ENCODE data around the gene NPB. TPM values are rescaled to one million over a fixed set of nuclear protein-coding genes. Genes with fewer than 3 reads are reported as not detected.

Gene NPB
- total RNA-seq, 1 donor = 0.10 TPM

- Histone ChIP-seq H3K27me3 (ENCODE audit: insufficient read depth, low read length) (no peaks in the 10 kb centered on the region), H3K4me1 (ENCODE audit: insufficient read depth, low read length) (peaks cover 7% of the 10 kb centered on the region), H3K9me3 (ENCODE audit: low read depth, low read length) (no peaks in the 10 kb centered on the region), H3K4me3 (ENCODE audit: low read length) (no peak overlapping the region)
Observed at GRCh38 chr17:81942167-81942553, 40.1 kb downstream of the NPB start.

- Histone ChIP-seq H3K27me3 (ENCODE audit: insufficient read depth, low read length) (no peaks in the 10 kb centered on the region), H3K4me1 (ENCODE audit: insufficient read depth, low read length) (no peaks in the 10 kb centered on the region), H3K9me3 (ENCODE audit: low read depth, low read length) (no peaks in the 10 kb centered on the region), H3K4me3 (ENCODE audit: low read length) (no peak overlapping the region)
Observed at GRCh38 chr17:81944858-81945257, 42.8 kb downstream of the NPB start.

GRCh38 chr17:81947189-81947588 lies 45.2 kb downstream of the NPB start, which contains the start of gene MYADML2:
MYADML2 (minus strand) TSS chr17:81947233; CDS start chr17:81941741, 5,492 bp downstream.
- no peaks in the 10 kb centered on the region for H3K27me3 ChIP-seq (ENCODE audit: insufficient read depth, low read length)
- no peak within 1 kb of the TSS for H3K4me3 ChIP-seq (ENCODE audit: low read length)
- no peaks in the 10 kb centered on the region for H3K9me3 ChIP-seq (ENCODE audit: low read depth, low read length)
- H3K4me1 ChIP-seq (ENCODE audit: insufficient read depth, low read length) = no peaks in the 10 kb centered on the region

DNA sequence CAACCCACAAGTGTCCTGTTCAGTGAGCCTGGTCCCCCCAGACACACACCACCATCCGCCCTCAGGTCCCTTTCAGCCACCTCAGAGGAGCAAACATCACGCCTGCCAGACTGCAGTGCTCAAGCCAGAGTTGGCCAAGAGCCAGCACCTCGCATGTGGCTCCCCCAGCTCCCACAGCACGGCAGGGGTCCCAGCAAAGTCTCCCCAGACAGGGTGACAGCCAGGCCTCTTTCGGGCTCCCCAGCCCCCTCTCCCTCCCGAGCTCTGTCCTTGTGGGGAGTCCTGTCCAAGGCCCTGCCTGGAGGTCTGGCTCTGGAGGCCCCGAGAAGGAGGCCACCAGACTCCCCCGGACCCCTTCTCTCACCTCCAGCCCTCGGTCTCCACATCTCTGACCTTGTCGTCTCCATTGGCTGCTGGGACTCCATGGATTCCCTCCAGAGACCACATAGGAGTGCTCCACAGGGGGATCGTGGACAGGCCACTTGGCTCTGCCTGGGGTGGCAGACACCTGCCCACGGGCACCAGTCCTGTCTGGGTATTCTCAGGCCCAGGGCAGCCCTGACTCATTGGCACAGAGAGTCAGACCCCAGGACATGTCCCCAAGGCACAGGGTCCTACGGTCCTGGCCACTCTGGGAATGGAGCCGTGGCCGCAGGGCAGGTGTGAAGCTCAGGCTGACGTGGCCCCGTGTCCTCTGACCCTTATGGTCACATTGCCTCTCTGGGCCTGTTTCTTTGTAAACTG lies 46.8 kb downstream of the NPB start:
- Histone ChIP-seq H3K9me3 (ENCODE audit: low read depth, low read length) (no peaks in the 10 kb centered on the region), H3K4me3 (ENCODE audit: low read length) (no peak overlapping the region), H3K4me1 (ENCODE audit: insufficient read depth, low read length) (no peaks in the 10 kb centered on the region), H3K27me3 (ENCODE audit: insufficient read depth, low read length) (no peaks in the 10 kb centered on the region)

- Histone ChIP-seq H3K4me1 (ENCODE audit: insufficient read depth, low read length) (no peaks in the 10 kb centered on the region), H3K27me3 (ENCODE audit: insufficient read depth, low read length) (no peaks in the 10 kb centered on the region), H3K9me3 (ENCODE audit: low read depth, low read length) (no peaks in the 10 kb centered on the region), H3K4me3 (ENCODE audit: low read length) (no peak overlapping the region)
Observed at GRCh38 chr17:81950501-81950900, 48.5 kb downstream of the NPB start.

DNA sequence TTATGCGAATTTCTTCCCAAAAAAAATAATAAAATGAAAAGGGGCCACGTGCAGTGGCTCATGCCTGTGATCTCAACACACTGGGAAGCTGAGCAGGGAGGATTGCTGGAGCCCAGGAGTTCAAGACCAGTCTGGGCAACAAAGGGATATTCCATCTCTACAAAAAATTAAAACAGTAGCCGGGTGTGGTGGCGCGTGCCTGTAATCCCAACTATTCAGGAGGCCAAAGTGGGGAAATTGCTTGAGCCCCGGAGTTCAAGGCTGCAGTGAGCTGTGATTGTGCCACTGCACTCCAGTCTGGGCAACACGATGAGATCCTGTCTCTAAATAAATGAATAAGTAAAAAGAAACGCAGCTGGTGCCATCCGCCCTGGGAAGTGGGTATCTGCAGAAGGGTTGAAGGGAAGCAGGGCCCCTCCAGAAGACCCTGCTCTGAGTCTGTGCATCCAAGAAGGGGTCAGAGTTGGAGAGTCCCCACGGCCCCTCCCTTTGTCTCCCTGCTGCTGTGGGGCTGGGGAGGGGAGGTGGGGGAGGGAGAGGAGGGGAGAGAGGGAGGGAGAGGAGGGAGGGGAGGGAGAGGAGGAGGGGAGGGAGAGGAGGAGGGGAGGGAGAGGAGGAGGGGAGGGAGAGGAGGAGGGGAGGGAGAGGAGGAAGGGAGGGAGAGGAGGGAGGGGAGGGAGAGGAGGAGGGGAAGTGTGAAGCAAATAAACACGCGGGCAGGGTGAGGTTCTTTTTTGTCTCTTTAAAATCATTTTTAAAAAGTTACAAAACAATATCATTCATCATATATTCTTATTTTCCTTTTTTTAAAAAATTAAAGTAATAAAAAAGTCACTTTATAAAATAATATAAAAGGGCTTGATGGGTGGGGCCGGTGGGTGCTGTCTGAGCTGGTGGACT lies 50.0 kb downstream of the NPB start:
- Histone ChIP-seq H3K27me3 (ENCODE audit: insufficient read depth, low read length) (no peaks in the 10 kb centered on the region), H3K9me3 (ENCODE audit: low read depth, low read length) (no peaks in the 10 kb centered on the region), H3K4me3 (ENCODE audit: low read length) (no peak overlapping the region), H3K4me1 (ENCODE audit: insufficient read depth, low read length) (no peaks in the 10 kb centered on the region)

Other genes with a start within 250 kb of the NPB start
- gene PDE6G, start 245.7 kb upstream of the NPB start, total RNA-seq = 2.1 TPM
- 19.3 TPM for gene OXLD1, start 235.6 kb upstream of the NPB start, total RNA-seq
- 4.4 TPM for gene CCDC137, start 235.5 kb upstream of the NPB start, total RNA-seq
- 15.5 TPM for gene ARL16, start 218.4 kb upstream of the NPB start, total RNA-seq
- gene HGS, start 218.2 kb upstream of the NPB start, total RNA-seq = 57.0 TPM
- gene MRPL12, start 198.9 kb upstream of the NPB start, total RNA-seq = 3.7 TPM
- 1.5 TPM for gene SLC25A10, start 190.0 kb upstream of the NPB start, total RNA-seq
- gene GCGR, start 98.1 kb upstream of the NPB start, total RNA-seq = not detected
- 32.3 TPM for gene MCRIP1, start 68.9 kb upstream of the NPB start, total RNA-seq
- gene PPP1R27, start 67.2 kb upstream of the NPB start, total RNA-seq = not detected
- 239 TPM for gene P4HB, start 41.7 kb upstream of the NPB start, total RNA-seq
- 189 TPM for gene ARHGDIA, start 30.9 kb upstream of the NPB start, total RNA-seq
- 77.9 TPM for gene ALYREF, start 10.7 kb upstream of the NPB start, total RNA-seq
- 36.3 TPM for gene ANAPC11, start 10.5 kb upstream of the NPB start, total RNA-seq
- 10.6 TPM for gene PCYT2, start 9.2 kb downstream of the NPB start, total RNA-seq
- 21.6 TPM for gene SIRT7, start 15.9 kb downstream of the NPB start, total RNA-seq
- 14.9 TPM for gene MAFG, start 25.5 kb downstream of the NPB start, total RNA-seq
- 0.52 TPM for gene PYCR1, start 35.1 kb downstream of the NPB start, total RNA-seq
- not detected for gene MYADML2, start 45.0 kb downstream of the NPB start, total RNA-seq
- not detected for gene NOTUM, start 58.9 kb downstream of the NPB start, total RNA-seq
- 10.3 TPM for gene ASPSCR1, start 75.4 kb downstream of the NPB start, total RNA-seq
- gene CENPX, start 120.6 kb downstream of the NPB start, total RNA-seq = 18.6 TPM
- gene LRRC45, start 121.1 kb downstream of the NPB start, total RNA-seq = 5.5 TPM
- gene RAC3, start 129.4 kb downstream of the NPB start, total RNA-seq = 0.63 TPM
- gene DCXR, start 135.5 kb downstream of the NPB start, total RNA-seq = 25.2 TPM
- gene RFNG, start 149.6 kb downstream of the NPB start, total RNA-seq = 13.7 TPM
- gene GPS1, start 149.7 kb downstream of the NPB start, total RNA-seq = 47.4 TPM
- 73.6 TPM for gene DUS1L, start 163.6 kb downstream of the NPB start, total RNA-seq
- gene FASN, start 196.0 kb downstream of the NPB start, total RNA-seq = 21.8 TPM

All from mononuclear cell (primary cell).